SK-N-MC (cell line): ENCODE measurements around the gene SEPTIN5.

Experiments used
- DNase-seq: peaks from one replicate; pipeline ENCODE4 v3.0.0-alpha.2; 2011; ENCODE audit warnings: low read depth, low spot score
- H3K27ac ChIP-seq: fragments of 200-600 bp; sonication (generic); 2 replicates; pipeline ENCODE4 v1.5.1; 2016; ENCODE audit warnings: mixed run types
- H3K36me3 ChIP-seq: fragments of 200-600 bp; sonication (generic); 2 replicates; pipeline ENCODE4 v1.6.1; 2017; ENCODE audit warnings: antibody characterized with exemption, low read length, mixed read lengths; ENCODE audit not compliant: insufficient read depth
- H3K4me3 ChIP-seq: fragments of 200-600 bp; sonication (generic); 2 replicates; pipeline ENCODE4 v1.5.1; 2016
- H3K9ac ChIP-seq: fragments of 200-600 bp; sonication (generic); 2 replicates; pipeline ENCODE4 v1.8.0; 2017; ENCODE audit warnings: mixed run types, mixed read lengths; ENCODE audit not compliant: insufficient read length
- H3K9me3 ChIP-seq: fragments of 200-600 bp; sonication (generic); 2 replicates; pipeline ENCODE4 v1.6.1; 2017; ENCODE audit warnings: low read depth, mild to moderate bottlenecking, antibody characterized with exemption, low read length, moderate library complexity, mixed read lengths
- EZH2 ChIP-seq: fragments of 200-600 bp; sonication (generic); IDR thresholded peaks from one replicate; pipeline ENCODE4 v1.6.1; 2017; ENCODE audit warnings: antibody characterized with exemption
- FOXP2 ChIP-seq: optimal IDR thresholded peaks from 2 replicates; pipeline ENCODE3; 2011; ENCODE audit warnings: mild to moderate bottlenecking, moderate library complexity; ENCODE audit not compliant: insufficient read depth; ENCODE audit errors: extremely low read length, control extremely low read depth
- POLR2AphosphoS5 ChIP-seq: IDR thresholded peaks from 2 replicates; pipeline ENCODE4 v1.6.1; 2012; ENCODE audit warnings: mild to moderate bottlenecking, low read depth, low read length, borderline replicate concordance

SEPTIN5 gene

GRCh38 chr22:19706661-19707151, 7.6 kb upstream of the SEPTIN5 start:
- H3K36me3 ChIP-seq, result no peaks in the 10 kb centered on the region
- no peak for DNase-seq
- TF ChIP-seq FOXP2 (no peak), POLR2AphosphoS5 (no peak), EZH2 (no peak)

GRCh38 chr22:19707347-19708290, 6.7 kb upstream of the SEPTIN5 start:
- Histone ChIP-seq H3K9me3 (no peaks in the 10 kb centered on the region), H3K4me3 (no peak overlapping the region), H3K9ac (no peak overlapping the region), H3K27ac (no peak overlapping the region), H3K36me3 (no peaks in the 10 kb centered on the region)
- TF ChIP-seq POLR2AphosphoS5 (no peak), FOXP2 (no peak), EZH2 (no peak)
- no peak for DNase-seq

More at GRCh38 chr22:19706661-19707151, 7.6 kb upstream of the SEPTIN5 start:
- Histone ChIP-seq H3K9me3 (no peaks in the 10 kb centered on the region), H3K9ac (no peak overlapping the region), H3K27ac (no peak overlapping the region), H3K4me3 (no peak overlapping the region)

- H3K9me3 ChIP-seq, result no peaks in the 10 kb centered on the region
- no peak overlapping the region for H3K4me3 ChIP-seq
- H3K36me3 ChIP-seq, result no peaks in the 10 kb centered on the region
- H3K9ac ChIP-seq, result no peak overlapping the region
- TF ChIP-seq FOXP2, result no peak
- TF ChIP-seq POLR2AphosphoS5, result no peak
- TF ChIP-seq EZH2, result no peak
- DNase-seq, result no peak
- H3K27ac ChIP-seq, result no peak overlapping the region
Measured at GRCh38 chr22:19708321-19709011, 5.8 kb upstream of the SEPTIN5 start.

GRCh38 chr22:19709063-19709769, 5.1 kb upstream of the SEPTIN5 start:
- H3K4me3 ChIP-seq, result no peak overlapping the region
- DNase-seq, result no peak
- H3K9me3 ChIP-seq, result no peaks in the 10 kb centered on the region
- H3K27ac ChIP-seq, result no peak overlapping the region
- H3K9ac ChIP-seq, result no peak overlapping the region
- TF ChIP-seq POLR2AphosphoS5 (no peak), FOXP2 (no peak), EZH2 (no peak)
- H3K36me3 ChIP-seq, result no peaks in the 10 kb centered on the region

GRCh38 chr22:19710020-19710768, 4.1 kb upstream of the SEPTIN5 start:
- Histone ChIP-seq H3K9me3 (no peaks in the 10 kb centered on the region), H3K27ac (no peak overlapping the region), H3K4me3 (no peak overlapping the region), H3K36me3 (no peaks in the 10 kb centered on the region), H3K9ac (no peak overlapping the region)
- TF ChIP-seq FOXP2 (no peak), POLR2AphosphoS5 (no peak), EZH2 (no peak)
- DNase-seq, result no peak

GRCh38 chr22:19710769-19711106, 3.6 kb upstream of the SEPTIN5 start:
- H3K36me3 ChIP-seq, result no peaks in the 10 kb centered on the region
- DNase-seq, result no peak
- TF ChIP-seq FOXP2, result no peak
- TF ChIP-seq EZH2, result no peak
- TF ChIP-seq POLR2AphosphoS5, result no peak
- no peak overlapping the region for H3K4me3 ChIP-seq
- no peak overlapping the region for H3K9ac ChIP-seq
- no peaks in the 10 kb centered on the region for H3K9me3 ChIP-seq
- H3K27ac ChIP-seq, result no peak overlapping the region

GRCh38 chr22:19713245-19713644, 1.1 kb upstream of the SEPTIN5 start:
- H3K9ac ChIP-seq, result no peak overlapping the region
- H3K36me3 ChIP-seq, result no peaks in the 10 kb centered on the region
- no peak overlapping the region for H3K27ac ChIP-seq
- TF ChIP-seq FOXP2 (no peak), EZH2 (no peak), POLR2AphosphoS5 (no peak)
- no peak for DNase-seq
- no peak overlapping the region for H3K4me3 ChIP-seq
- H3K9me3 ChIP-seq, result no peaks in the 10 kb centered on the region
